H9 (cell line): ENCODE data around the gene TMCC3. TPM values are rescaled to one million over a fixed set of nuclear protein-coding genes. Genes with fewer than 3 reads are reported as not detected.

ENCODE experiments used
- DNase-seq: peaks from one replicate; pipeline ENCODE4 v3.0.0-alpha.2; 2017
- H2AFZ ChIP-seq: one replicate; pipeline ENCODE4 v1.6.1; 2013; ENCODE audit warnings: mild to moderate bottlenecking, low read length, control low read depth, moderate library complexity
- H2AK5ac ChIP-seq: 2 replicates; pipeline ENCODE4 v1.6.1; 2013; ENCODE audit warnings: low read length, control low read depth, mixed read lengths; ENCODE audit not compliant: insufficient read length
- H2BK120ac ChIP-seq: one replicate; pipeline ENCODE4 v1.6.1; 2013; ENCODE audit warnings: low read depth, mild to moderate bottlenecking, low read length, control low read depth, inconsistent platforms; ENCODE audit not compliant: poor library complexity, severe bottlenecking
- H2BK12ac ChIP-seq: 2 replicates; pipeline ENCODE4 v1.6.1; 2013; ENCODE audit warnings: low read length, control low read depth, mixed read lengths, low read depth; ENCODE audit not compliant: insufficient read length
- H2BK15ac ChIP-seq: 2 replicates; pipeline ENCODE4 v1.6.1; 2013; ENCODE audit warnings: low read depth, low read length, control low read depth
- H2BK20ac ChIP-seq: one replicate; pipeline ENCODE4 v1.6.1; 2013; ENCODE audit warnings: low read depth, mild to moderate bottlenecking, low read length, control low read depth, inconsistent platforms; ENCODE audit not compliant: poor library complexity, severe bottlenecking
- H2BK5ac ChIP-seq: 2 replicates; pipeline ENCODE4 v1.6.1; 2013; ENCODE audit warnings: low read length, control low read depth, mixed read lengths; ENCODE audit not compliant: insufficient read length
- H3K14ac ChIP-seq: 2 replicates; pipeline ENCODE4 v1.6.1; 2013; ENCODE audit warnings: low read length, control low read depth; ENCODE audit not compliant: insufficient read depth
- H3K18ac ChIP-seq: 2 replicates; pipeline ENCODE4 v1.6.1; 2013; ENCODE audit warnings: low read depth, mild to moderate bottlenecking, mixed read lengths, low read length, control low read depth; ENCODE audit not compliant: insufficient read length
- H3K23ac ChIP-seq: 2 replicates; pipeline ENCODE4 v1.6.1; 2013; ENCODE audit warnings: low read length, control low read depth, mixed read lengths, low read depth; ENCODE audit not compliant: insufficient read length
- H3K23me2 ChIP-seq: 2 replicates; pipeline ENCODE4 v1.6.1; 2013; ENCODE audit warnings: low read depth, mild to moderate bottlenecking, mixed read lengths, low read length, control low read depth; ENCODE audit not compliant: insufficient read length, poor library complexity, severe bottlenecking
- H3K27ac ChIP-seq: 2 replicates; pipeline ENCODE4 v1.5.1; 2013; ENCODE audit warnings: low read length, control low read depth, mixed read lengths, low read depth; ENCODE audit not compliant: insufficient read length
- H3K27me3 ChIP-seq: 2 replicates; pipeline ENCODE4 v1.6.1; 2013; ENCODE audit warnings: low read length, control low read depth, inconsistent platforms; ENCODE audit not compliant: insufficient read depth
- H3K4ac ChIP-seq: 2 replicates; pipeline ENCODE4 v1.6.1; 2013; ENCODE audit warnings: low read depth, mild to moderate bottlenecking, control low read depth, inconsistent platforms, low read length, moderate library complexity
- H3K4me1 ChIP-seq: 2 replicates; pipeline ENCODE4 v1.6.1; 2013; ENCODE audit warnings: low read length, control low read depth, inconsistent platforms; ENCODE audit not compliant: insufficient read depth
- H3K4me2 ChIP-seq: 2 replicates; pipeline ENCODE4 v1.6.1; 2013; ENCODE audit warnings: low read length, control low read depth, mixed read lengths; ENCODE audit not compliant: insufficient read length, insufficient read depth
- H3K56ac ChIP-seq: 2 replicates; pipeline ENCODE4 v1.6.1; 2013; ENCODE audit warnings: low read depth, mild to moderate bottlenecking, mixed read lengths, low read length, control low read depth; ENCODE audit not compliant: insufficient read length
- H3K79me1 ChIP-seq: 2 replicates; pipeline ENCODE4 v1.6.1; 2013; ENCODE audit warnings: low read depth, mild to moderate bottlenecking, moderate library complexity, low read length, control low read depth, inconsistent platforms; ENCODE audit not compliant: insufficient read depth, poor library complexity, severe bottlenecking
- H3K79me2 ChIP-seq: 2 replicates; pipeline ENCODE4 v1.6.1; 2013; ENCODE audit warnings: low read length, control low read depth, inconsistent platforms; ENCODE audit not compliant: insufficient read depth
- H3K9ac ChIP-seq: 2 replicates; pipeline ENCODE4 v1.6.1; 2013; ENCODE audit warnings: low read length, control low read depth, mixed read lengths; ENCODE audit not compliant: insufficient read length; ENCODE audit errors: extremely low read depth
- H3K9me3 ChIP-seq: one replicate; pipeline ENCODE4 v1.6.1; 2013; ENCODE audit warnings: low read depth, low read length, inconsistent platforms; ENCODE audit not compliant: control insufficient read depth
- H3T11ph ChIP-seq: one replicate; pipeline ENCODE4 v1.6.1; 2013; ENCODE audit warnings: mild to moderate bottlenecking, low read length, control low read depth, inconsistent platforms
- H4K20me1 ChIP-seq: one replicate; pipeline ENCODE4 v1.6.1; 2013; ENCODE audit not compliant: control insufficient read depth, insufficient read length, insufficient read depth
- H4K5ac ChIP-seq: 2 replicates; pipeline ENCODE4 v1.6.1; 2013; ENCODE audit warnings: low read depth, mild to moderate bottlenecking, mixed read lengths, low read length, control low read depth; ENCODE audit not compliant: insufficient read length
- H4K8ac ChIP-seq: replicated peaks from 2 replicates; pipeline ENCODE4 v1.6.1; 2013; ENCODE audit warnings: low read length, control low read depth, mixed read lengths, low read depth; ENCODE audit not compliant: insufficient read length
- H4K91ac ChIP-seq: 2 replicates; pipeline ENCODE4 v1.6.1; 2013; ENCODE audit warnings: low read depth, mild to moderate bottlenecking, moderate library complexity, mixed read lengths, low read length, control low read depth; ENCODE audit not compliant: insufficient read length
- H3K27ac Mint-ChIP-seq, 3 experiments: 2 replicates in 2 of 3; 3 replicates in 1 of 3; pipeline ENCODE4 v1.8.0; 2020 to 2021; ENCODE audit warnings: mixed read lengths in 3 of 3, mild to moderate bottlenecking in 1 of 3, moderate library complexity in 1 of 3
- H3K27me3 Mint-ChIP-seq: 2 replicates; pipeline ENCODE4 v1.8.0; 2021; ENCODE audit warnings: low read depth, mild to moderate bottlenecking, moderate library complexity, mixed read lengths
- H3K36me3 Mint-ChIP-seq, 3 experiments: 2 replicates in 2 of 3; 3 replicates in 1 of 3; pipeline ENCODE4 v1.8.0; 2020 to 2021; ENCODE audit warnings: low read depth in 3 of 3, mixed read lengths in 3 of 3; ENCODE audit not compliant: insufficient read depth in 1 of 3
- H3K4me1 Mint-ChIP-seq, 2 experiments: 2 replicates each; pipeline ENCODE4 v1.8.0; 2020; ENCODE audit warnings: mixed read lengths in 2 of 2
- H3K4me3 Mint-ChIP-seq, 2 experiments: 2 replicates in 1 of 2; 3 replicates in 1 of 2; pipeline ENCODE4 v1.8.0; 2020 to 2021; ENCODE audit warnings: mild to moderate bottlenecking in 2 of 2, mixed read lengths in 2 of 2, moderate library complexity in 1 of 2
- H3K9me3 Mint-ChIP-seq, 2 experiments: 2 replicates in 1 of 2; 3 replicates in 1 of 2; pipeline ENCODE4 v1.8.0; 2020; ENCODE audit warnings: mild to moderate bottlenecking in 2 of 2, mixed read lengths in 2 of 2, moderate library complexity in 1 of 2
- WGBS: extraction: QIAGEN DNeasy Blood & Tissue Kit; methylation state at CpG from one replicate; pipeline ENCODE4 v1.1.7; 2013; ENCODE audit warnings: missing lambda C conversion rate, low lambda C conversion rate, mixed read lengths; ENCODE audit not compliant: insufficient read length; ENCODE audit errors: extremely low coverage; 5-methylcytosine and 5-hydroxymethylcytosine counted together
- total RNA-seq: library from RNA; stranded (reverse); gene quantifications from 2 replicates; pipeline ENCODE4 v1.2.1, GENCODE V29; 2021
- TF ChIP-seq, protein P1 (sequence below): fragments of 200-600 bp; sonication (generic); conservative IDR thresholded peaks from 3 replicates; pipeline ENCODE4 v1.8.0; 2021; ENCODE audit warnings: antibody characterized with exemption, mild to moderate bottlenecking

Gene TMCC3
- total RNA-seq, 1 experiment from 2014 or later: 0.87 TPM

DNA sequence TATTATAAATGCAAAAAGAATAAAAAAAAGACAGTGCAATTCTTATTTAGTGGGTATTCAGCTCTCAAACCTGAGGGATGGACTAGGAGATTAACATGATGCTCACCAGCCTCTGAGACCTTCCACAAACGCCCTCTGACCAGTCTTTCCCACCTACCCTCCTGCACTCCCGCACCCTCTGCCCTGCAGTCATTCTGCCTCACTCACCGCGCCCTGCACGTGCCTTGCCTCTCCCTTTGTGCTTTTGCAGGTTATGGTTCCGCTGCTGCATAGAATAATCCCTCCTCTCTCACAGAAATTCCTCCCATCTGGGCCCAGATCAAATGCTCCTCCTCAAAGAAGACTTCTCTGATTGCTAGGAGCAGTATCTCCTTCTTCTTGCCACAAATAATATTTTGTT is 28.5 kb upstream of the TMCC3 start:
- Mint-ChIP-seq H3K27me3 (0 out of 2 replicates have a peak, but pooled peaks cover 2% of the 10 kb centered on the region), H3K36me3 (peaks cover 0 to 7% (median 2%) of the 10 kb centered on the region in 3 experiments; a peak in 4 of 7 replicates), H3K4me1 (peaks cover 17 to 22% of the 10 kb centered on the region in 2 experiments), H3K27ac (no peak overlapping the region), H3K9me3 (peaks cover 6 to 7% of the 10 kb centered on the region in 2 experiments; a peak in 4 of 5 replicates), H3K4me3 (no peak overlapping the region)
- Histone ChIP-seq H3K14ac (no peak overlapping the region), H3K9ac (no peak overlapping the region), H3K4me2 (no peak overlapping the region), H2BK12ac (no peak overlapping the region), H2AK5ac (no peak overlapping the region), H3K4ac (no peak overlapping the region), H3K27me3 (no peaks in the 10 kb centered on the region), H2AFZ (no peak overlapping the region), H4K91ac (no peak overlapping the region), H3K79me2 (no peaks in the 10 kb centered on the region), H3K23ac (no peak overlapping the region), H3K27ac (no peak overlapping the region), H2BK120ac (no peak overlapping the region), H4K8ac (no peak overlapping the region), H3K18ac (no peak overlapping the region), H3K56ac (no peak overlapping the region), H3K23me2 (no peaks in the 10 kb centered on the region), H3T11ph (no peak overlapping the region), H2BK5ac (no peak overlapping the region), H4K5ac (no peak overlapping the region), H2BK20ac (no peak overlapping the region), H3K4me1 (peaks cover 6% of the 10 kb centered on the region; the same call in 1 of the 2 replicates), H4K20me1 (no peaks in the 10 kb centered on the region), H3K79me1 (no peaks in the 10 kb centered on the region), H3K9me3 (no peaks in the 10 kb centered on the region), H2BK15ac (no peak overlapping the region)
- TF ChIP-seq, protein P1, sequence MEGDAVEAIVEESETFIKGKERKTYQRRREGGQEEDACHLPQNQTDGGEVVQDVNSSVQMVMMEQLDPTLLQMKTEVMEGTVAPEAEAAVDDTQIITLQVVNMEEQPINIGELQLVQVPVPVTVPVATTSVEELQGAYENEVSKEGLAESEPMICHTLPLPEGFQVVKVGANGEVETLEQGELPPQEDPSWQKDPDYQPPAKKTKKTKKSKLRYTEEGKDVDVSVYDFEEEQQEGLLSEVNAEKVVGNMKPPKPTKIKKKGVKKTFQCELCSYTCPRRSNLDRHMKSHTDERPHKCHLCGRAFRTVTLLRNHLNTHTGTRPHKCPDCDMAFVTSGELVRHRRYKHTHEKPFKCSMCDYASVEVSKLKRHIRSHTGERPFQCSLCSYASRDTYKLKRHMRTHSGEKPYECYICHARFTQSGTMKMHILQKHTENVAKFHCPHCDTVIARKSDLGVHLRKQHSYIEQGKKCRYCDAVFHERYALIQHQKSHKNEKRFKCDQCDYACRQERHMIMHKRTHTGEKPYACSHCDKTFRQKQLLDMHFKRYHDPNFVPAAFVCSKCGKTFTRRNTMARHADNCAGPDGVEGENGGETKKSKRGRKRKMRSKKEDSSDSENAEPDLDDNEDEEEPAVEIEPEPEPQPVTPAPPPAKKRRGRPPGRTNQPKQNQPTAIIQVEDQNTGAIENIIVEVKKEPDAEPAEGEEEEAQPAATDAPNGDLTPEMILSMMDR: no peak
- DNase-seq: no peak
- WGBS: no CpG with 5 or more reads among the region's 6 CpGs
